OCI-LY3 (cell line): ENCODE measurements around the gene GRID2.

Experiments
- CTCF ChIP-seq: fragments of 200-600, 300-600 bp; sonication (generic); IDR thresholded peaks from 2 replicates; pipeline ENCODE4 v1.5.1; 2014; ENCODE audit warnings: antibody characterized with exemption, low read length, low read depth
- EZH2phosphoT487 ChIP-seq: fragments of 200-600 bp; shearing (Covaris generic); IDR thresholded peaks from 2 replicates; pipeline ENCODE4 v1.6.1; 2018; ENCODE audit warnings: antibody characterized with exemption, mixed run types, low read depth

DNA sequence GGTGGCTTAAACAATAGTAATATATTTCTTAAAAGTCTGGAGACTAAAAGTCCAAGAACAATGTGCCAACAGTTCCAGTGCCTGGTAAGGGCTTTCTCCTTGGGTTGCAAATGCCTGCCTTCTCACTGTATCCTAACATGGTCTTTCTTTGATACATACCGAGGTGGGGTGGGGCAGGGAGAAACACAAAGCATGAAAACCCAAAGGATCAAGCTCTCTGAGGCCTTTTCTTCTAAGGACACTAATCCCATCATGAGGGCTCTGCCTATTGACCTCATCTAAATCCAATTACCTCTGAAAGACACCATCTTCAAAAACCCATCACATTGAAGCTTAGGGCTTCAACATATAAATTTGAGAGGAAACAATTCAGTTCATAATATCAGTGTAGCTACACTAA lies 311.3 kb downstream of the GRID2 start:
- TF ChIP-seq CTCF = no peak
- TF ChIP-seq EZH2phosphoT487 = no peak
